CD14-positive monocyte (primary cell): ENCODE measurements around the gene MORN5. TPM values are rescaled to one million over a fixed set of nuclear protein-coding genes. Genes with fewer than 3 reads are reported as not detected.

Experiments
- DNase-seq, 3 donors: peaks; one replicate each; pipeline ENCODE4 v3.0.0-alpha.2; 2011 to 2022
- H2AFZ ChIP-seq: 2 replicates; pipeline ENCODE4 v1.6.0; 2012; ENCODE audit warnings: mild to moderate bottlenecking, low read depth, low read length, inconsistent platforms; ENCODE audit not compliant: insufficient read depth, poor library complexity, severe bottlenecking
- H3K27ac ChIP-seq, 2 donors: 1 replicate in 1 of 2; 2 replicates in 1 of 2; pipeline ENCODE4 v1.5.1; 2012 to 2013; ENCODE audit warnings: low read length in 2 of 2, control low read depth in 1 of 2, inconsistent platforms in 1 of 2, low read depth in 1 of 2, mild to moderate bottlenecking in 1 of 2
- H3K27me3 ChIP-seq, 2 donors: one replicate each; pipeline versions ENCODE4 v1.6.0 to v1.6.1; 2011 to 2013; ENCODE audit warnings: low read length in 2 of 2; ENCODE audit not compliant: control insufficient read depth in 2 of 2, insufficient read depth in 2 of 2
- H3K36me3 ChIP-seq, 2 donors: replicated peaks in 1 of 2; 1 replicate in 1 of 2; 2 replicates in 1 of 2; pipeline versions ENCODE4 v1.5.1 to v1.6.1; 2012 to 2013; ENCODE audit warnings: low read length in 2 of 2, control low read depth in 1 of 2, inconsistent platforms in 1 of 2, mild to moderate bottlenecking in 1 of 2; ENCODE audit not compliant: insufficient read depth in 2 of 2, control insufficient read depth in 1 of 2
- H3K4me1 ChIP-seq, 2 donors: 1 replicate in 1 of 2; 2 replicates in 1 of 2; pipeline versions ENCODE4 v1.5.1 to v1.6.1; 2012 to 2013; ENCODE audit warnings: low read length in 2 of 2, control low read depth in 1 of 2, inconsistent platforms in 1 of 2, mild to moderate bottlenecking in 1 of 2, moderate library complexity in 1 of 2; ENCODE audit not compliant: insufficient read depth in 2 of 2, control insufficient read depth in 1 of 2
- H3K4me2 ChIP-seq: replicated peaks from 2 replicates; pipeline ENCODE3; 2012; ENCODE audit warnings: low read length, moderate library complexity, mild to moderate bottlenecking; ENCODE audit not compliant: poor library complexity, severe bottlenecking; ENCODE audit errors: extremely low read depth
- H3K4me3 ChIP-seq, 3 experiments: fragments of 200-600 bp in 1 of 3; sonication (generic) in 1 of 3; replicated peaks in 1 of 3; 1 replicate in 2 of 3; 2 replicates in 1 of 3; pipeline ENCODE4 v1.5.1; 2011 to 2013; ENCODE audit warnings: low read length in 3 of 3, mild to moderate bottlenecking in 3 of 3, control low read depth in 2 of 3, low read depth in 2 of 3, inconsistent platforms in 1 of 3, moderate library complexity in 1 of 3
- H3K79me2 ChIP-seq: 2 replicates; pipeline ENCODE4 v1.6.0; 2012; ENCODE audit warnings: mild to moderate bottlenecking, control low read depth, inconsistent platforms, low read length, moderate library complexity; ENCODE audit not compliant: insufficient read depth
- H3K9ac ChIP-seq: 2 replicates; pipeline ENCODE4 v1.6.0; 2017; ENCODE audit warnings: low read length, mild to moderate bottlenecking; ENCODE audit not compliant: insufficient read depth, poor library complexity, severe bottlenecking
- H3K9me3 ChIP-seq, 2 donors: replicated peaks in 1 of 2; 1 replicate in 1 of 2; 2 replicates in 1 of 2; pipeline versions ENCODE4 v1.5.1 to v1.6.1; 2012 to 2013; ENCODE audit warnings: low read length in 2 of 2, control low read depth in 1 of 2; ENCODE audit not compliant: control insufficient read depth in 1 of 2, insufficient read depth in 1 of 2
- H4K20me1 ChIP-seq: 2 replicates; pipeline ENCODE4 v1.6.0; 2012; ENCODE audit warnings: mild to moderate bottlenecking, low read length, control low read depth, moderate library complexity; ENCODE audit not compliant: insufficient read depth
- H3K27ac Mint-ChIP-seq, 7 donors: one replicate each; pipeline ENCODE4 v1.8.0; 2020; ENCODE audit warnings: mild to moderate bottlenecking in 7 of 7, mixed read lengths in 7 of 7, moderate library complexity in 6 of 7, inconsistent platforms in 2 of 7
- H3K27me3 Mint-ChIP-seq, 3 donors: one replicate each; pipeline ENCODE4 v1.8.0; 2021 to 2022; ENCODE audit warnings: low read depth in 3 of 3, mild to moderate bottlenecking in 3 of 3, mixed read lengths in 3 of 3, moderate library complexity in 3 of 3, inconsistent platforms in 1 of 3
- H3K36me3 Mint-ChIP-seq, 2 donors: one replicate each; pipeline ENCODE4 v1.8.0; 2020; ENCODE audit warnings: mixed read lengths in 2 of 2, inconsistent platforms in 1 of 2, mild to moderate bottlenecking in 1 of 2
- H3K4me1 Mint-ChIP-seq: one replicate; pipeline ENCODE4 v1.8.0; 2020; ENCODE audit warnings: mild to moderate bottlenecking, mixed read lengths
- H3K4me3 Mint-ChIP-seq, 2 donors: one replicate each; pipeline ENCODE4 v1.8.0; 2020; ENCODE audit warnings: mild to moderate bottlenecking in 2 of 2, mixed read lengths in 2 of 2, moderate library complexity in 1 of 2
- H3K9me3 Mint-ChIP-seq, 7 donors: one replicate each; pipeline ENCODE4 v1.8.0; 2020 to 2022; ENCODE audit warnings: mixed read lengths in 7 of 7, mild to moderate bottlenecking in 6 of 7, moderate library complexity in 6 of 7, inconsistent platforms in 2 of 7
- CTCF ChIP-seq: fragments of 200-600 bp; IDR thresholded peaks from one replicate; pipeline ENCODE4 v1.8.0; 2022; ENCODE audit warnings: antibody characterized with exemption, mild to moderate bottlenecking
- WGBS: methylation state at CpG from one replicate; pipeline ENCODE4 v1.1.5; 2013; ENCODE audit warnings: missing lambda C conversion rate; ENCODE audit not compliant: insufficient coverage; 5-methylcytosine and 5-hydroxymethylcytosine counted together
- intact Hi-C, 2 donors: fragments of 100-400 bp; cut with micrococcal nuclease; formaldehyde crosslinking; loops; one replicate each; pipeline versions ENCODE4 v1.15.0 to v1.15.1; 2023
- polyA plus RNA-seq, 3 donors: library from polyadenylated mRNA; depleted of rRNA in 1 of 3; unstranded in 2 of 3; stranded (reverse) in 1 of 3; fragments of 300-500 nt in 2 of 3; fragments of >200 nt in 1 of 3; fragmentation: Illumina TruSeq in 2 of 3; gene quantifications; 1 replicate in 2 of 3; 2 replicates in 1 of 3; pipeline ENCODE4 v1.2.3, GENCODE V29; 2012 to 2021

Gene MORN5
- polyA plus RNA-seq, 3 donors: not detected

- Histone ChIP-seq H3K4me2 (no peak overlapping the region), H3K27me3 (no peaks in the 10 kb centered on the region), H3K36me3 (no peaks in the 10 kb centered on the region), H3K4me1 (no peaks in the 10 kb centered on the region), H3K9me3 (peaks cover 0 to 9% of the 10 kb centered on the region in 2 donors), H3K79me2 (no peaks in the 10 kb centered on the region), H3K27ac (no peak overlapping the region), H3K4me3 (no peak overlapping the region), H2AFZ (no peak overlapping the region), H4K20me1 (no peaks in the 10 kb centered on the region), H3K9ac (no peak overlapping the region)
- Mint-ChIP-seq H3K36me3 (no peaks in the 10 kb centered on the region), H3K9me3 (peaks cover 0 to 8% (median 5%) of the 10 kb centered on the region in 7 donors), H3K27me3 (peaks cover 2 to 15% (median 7%) of the 10 kb centered on the region in 3 donors), H3K27ac (no peak overlapping the region), H3K4me3 (no peak overlapping the region), H3K4me1 (peaks cover 3% of the 10 kb centered on the region)
- TF ChIP-seq CTCF: no peak
- DNase-seq: no peak
- WGBS: 100% methylated on average over 2 of the region's 5 CpGs
- intact Hi-C loops: no loop called here
Measured at GRCh38 chr9:122118343-122119165, 41.2 kb upstream of the MORN5 start.

- Mint-ChIP-seq H3K4me1 (peaks cover 3% of the 10 kb centered on the region), H3K9me3 (peaks cover 0 to 8% (median 5%) of the 10 kb centered on the region in 7 donors), H3K27me3 (peaks cover 4 to 19% (median 7%) of the 10 kb centered on the region in 3 donors), H3K4me3 (no peak overlapping the region), H3K36me3 (no peaks in the 10 kb centered on the region), H3K27ac (no peak overlapping the region)
- H2AFZ ChIP-seq: no peak overlapping the region
- no peak for DNase-seq
- H3K4me3 ChIP-seq: no peak overlapping the region
- TF ChIP-seq CTCF: no peak
- no peak overlapping the region for H3K27ac ChIP-seq
- H3K36me3 ChIP-seq: no peaks in the 10 kb centered on the region
- H3K4me1 ChIP-seq: no peaks in the 10 kb centered on the region
- no peak overlapping the region for H3K9ac ChIP-seq
- no peak overlapping the region for H3K4me2 ChIP-seq
- WGBS: 90% methylated on average over 7 of the region's 13 CpGs
- H3K9me3 ChIP-seq: peaks cover 0 to 9% of the 10 kb centered on the region in 2 donors
- no peaks in the 10 kb centered on the region for H3K79me2 ChIP-seq
- no peaks in the 10 kb centered on the region for H3K27me3 ChIP-seq
- H4K20me1 ChIP-seq: no peaks in the 10 kb centered on the region
- intact Hi-C loops: no loop called here
Measured at GRCh38 chr9:122119166-122119521, 40.6 kb upstream of the MORN5 start.
